CD4-positive, alpha-beta T cell treated with Interleukin-12 subunit alpha and Interleukin-12 subunit beta, for 1 hour (primary cell): ENCODE data around the gene FAIM2.

Source experiments
- DNase-seq: peaks from one replicate; pipeline ENCODE4 v3.0.0-alpha.2; 2020

The FAIM2 gene

GRCh38 chr12:49939307-49939706 is 35.6 kb upstream of the FAIM2 start:
- DNase-seq = no peak

GRCh38 chr12:49937639-49938300 is 34.1 kb upstream of the FAIM2 start:
- DNase-seq = no peak

GRCh38 chr12:49936925-49937324 is 33.2 kb upstream of the FAIM2 start:
- DNase-seq = no peak

- no peak for DNase-seq
Observed at GRCh38 chr12:49934505-49934904, 30.8 kb upstream of the FAIM2 start.

GRCh38 chr12:49933796-49934195 is 30.1 kb upstream of the FAIM2 start:
- DNase-seq = no peak

GRCh38 chr12:49932533-49933130 is 28.9 kb upstream of the FAIM2 start:
- no peak for DNase-seq

- no peak for DNase-seq
Observed at GRCh38 chr12:49932023-49932422, 28.3 kb upstream of the FAIM2 start.

GRCh38 chr12:49930515-49931288 is 27.0 kb upstream of the FAIM2 start:
- DNase-seq = no peak

GRCh38 chr12:49929581-49929980 is 25.9 kb upstream of the FAIM2 start:
- no peak for DNase-seq

GRCh38 chr12:49928471-49928870 is 24.8 kb upstream of the FAIM2 start:
- no peak for DNase-seq

GRCh38 chr12:49925433-49926204 is 21.9 kb upstream of the FAIM2 start:
- no peak for DNase-seq

- DNase-seq = no peak
Observed at GRCh38 chr12:49924628-49925246, 21.0 kb upstream of the FAIM2 start.

GRCh38 chr12:49923880-49924556 is 20.3 kb upstream of the FAIM2 start:
- DNase-seq = no peak

GRCh38 chr12:49923035-49923644 is 19.4 kb upstream of the FAIM2 start:
- DNase-seq = no peak

- DNase-seq = no peak
Observed at GRCh38 chr12:49922349-49923034, 18.8 kb upstream of the FAIM2 start.

GRCh38 chr12:49921936-49922335 is 18.2 kb upstream of the FAIM2 start:
- no peak for DNase-seq

- no peak for DNase-seq
Observed at GRCh38 chr12:49921299-49921698, 17.6 kb upstream of the FAIM2 start.

GRCh38 chr12:49920915-49921286 is 17.2 kb upstream of the FAIM2 start:
- no peak for DNase-seq

- DNase-seq = no peak
Observed at GRCh38 chr12:49920241-49920914, 16.7 kb upstream of the FAIM2 start.

- no peak for DNase-seq
Observed at GRCh38 chr12:49917788-49918173, 14.1 kb upstream of the FAIM2 start.
